ENCODE data around the gene NTRK3.
"Not testable (repeated sequence)": the region's sequence is repeated elsewhere in the genome, so short reads cannot be mapped to it uniquely, and the experiment has no call there.

Gene NTRK3

DNA sequence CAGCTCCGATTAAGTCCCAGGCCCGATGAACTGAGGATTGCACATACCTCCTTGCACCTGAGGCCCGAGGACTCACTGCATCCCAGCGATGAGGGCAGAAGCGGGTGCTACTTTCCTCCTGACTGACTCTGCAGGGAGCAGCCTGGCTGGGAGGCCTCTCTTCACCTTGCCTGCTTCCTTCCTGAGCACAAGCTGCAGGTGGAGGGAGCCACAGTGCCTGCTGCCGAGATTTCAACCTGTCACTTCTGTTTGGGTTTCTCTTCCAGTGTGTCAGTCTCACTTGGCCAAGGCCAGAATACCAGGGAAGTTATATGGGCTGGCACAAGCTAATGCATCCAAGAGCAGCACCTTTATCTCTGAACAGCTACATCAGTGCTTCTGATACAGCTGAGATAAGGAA is 185.4 kb downstream of the NTRK3 start:
- no peak for DNase-seq

DNA sequence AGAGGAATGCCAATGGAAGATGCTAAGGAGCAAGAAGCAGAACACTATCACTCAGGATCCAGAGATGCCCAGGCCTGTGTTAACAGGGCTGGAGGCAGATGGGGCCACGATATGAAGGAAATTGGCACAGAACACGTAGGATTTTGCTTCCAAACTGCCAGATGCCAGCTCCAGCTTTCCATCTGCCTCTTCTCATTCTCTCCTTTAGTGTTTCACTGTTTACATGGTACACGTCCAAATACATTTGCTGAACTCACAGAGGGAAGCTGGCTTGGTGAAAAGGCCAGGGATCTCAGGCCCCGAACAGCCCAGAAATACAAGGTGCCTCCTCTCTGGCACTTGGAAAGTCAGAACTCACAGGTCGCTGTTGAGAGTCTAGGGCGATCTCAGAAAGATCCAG is 187.0 kb downstream of the NTRK3 start:
- no peak for DNase-seq

DNA sequence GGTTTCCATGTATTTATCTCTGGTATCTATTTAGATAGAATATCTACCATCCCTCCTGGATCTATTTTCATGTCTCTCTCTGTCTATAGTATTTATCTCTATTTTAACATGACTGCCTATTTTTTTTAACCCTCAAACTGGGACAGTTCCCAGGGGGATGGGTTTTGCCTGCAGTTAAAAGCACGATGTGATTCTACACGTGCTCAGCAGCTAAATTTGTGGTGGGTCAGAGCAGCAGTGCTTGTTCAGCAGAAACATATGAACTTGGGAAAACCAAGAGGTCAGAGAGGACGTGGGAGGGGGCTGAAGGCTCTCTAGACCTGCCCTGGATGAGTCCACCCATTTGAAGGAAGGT is 189.2 kb downstream of the NTRK3 start:
- no peak for DNase-seq

DNA sequence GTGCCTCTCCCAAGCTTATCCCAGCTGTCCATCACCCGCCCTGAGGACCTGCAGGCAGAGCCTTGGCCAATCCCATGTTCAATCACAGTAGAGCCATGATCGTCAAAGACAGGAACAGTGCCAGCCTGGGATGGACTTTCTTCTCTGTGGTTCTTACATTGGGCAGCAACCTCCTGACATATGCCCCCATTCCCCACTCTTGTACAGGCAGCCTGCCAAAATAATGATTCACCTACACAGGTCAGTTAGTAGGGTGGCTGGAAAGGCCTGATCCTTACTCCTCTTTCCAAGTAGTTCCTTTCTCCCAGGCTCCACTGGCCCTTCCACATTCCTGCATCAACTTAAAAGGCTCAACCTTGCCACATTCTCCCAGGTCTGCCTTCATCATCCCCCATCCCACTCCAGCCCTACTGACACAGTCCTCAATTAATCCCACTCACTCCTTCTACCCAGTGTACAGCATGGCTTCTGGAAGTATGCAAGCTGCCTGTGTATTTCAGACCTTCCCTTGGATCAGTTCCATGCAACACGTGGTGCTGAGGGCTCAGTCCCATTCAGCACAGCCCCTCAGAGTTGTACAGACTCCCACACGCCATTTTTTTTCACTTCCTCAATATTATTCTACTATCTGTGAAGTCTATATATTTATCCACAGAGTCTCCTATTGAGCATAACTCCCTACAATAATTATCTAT is 189.8 kb downstream of the NTRK3 start:
- no peak for DNase-seq

DNA sequence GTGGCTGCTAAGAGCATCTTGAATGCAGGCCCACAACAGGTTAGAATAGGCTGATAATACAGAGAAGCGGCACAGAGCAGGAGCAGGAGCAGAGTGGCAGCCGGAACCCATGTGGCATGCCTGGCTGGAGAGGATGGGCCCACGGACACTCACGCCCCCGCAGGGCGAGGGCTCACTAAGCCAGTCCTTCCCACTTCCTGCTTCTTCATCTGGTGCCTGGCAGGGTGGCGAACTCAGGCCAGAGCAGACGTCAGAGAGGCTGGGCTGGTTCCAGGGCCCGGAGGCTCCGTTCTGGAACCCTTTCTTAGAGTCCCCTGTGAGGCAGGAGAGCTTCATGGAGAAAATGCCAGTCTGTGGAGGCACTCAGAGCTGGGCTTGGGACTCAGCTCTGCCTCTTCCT is 195.1 kb downstream of the NTRK3 start:
- no peak for DNase-seq

DNA sequence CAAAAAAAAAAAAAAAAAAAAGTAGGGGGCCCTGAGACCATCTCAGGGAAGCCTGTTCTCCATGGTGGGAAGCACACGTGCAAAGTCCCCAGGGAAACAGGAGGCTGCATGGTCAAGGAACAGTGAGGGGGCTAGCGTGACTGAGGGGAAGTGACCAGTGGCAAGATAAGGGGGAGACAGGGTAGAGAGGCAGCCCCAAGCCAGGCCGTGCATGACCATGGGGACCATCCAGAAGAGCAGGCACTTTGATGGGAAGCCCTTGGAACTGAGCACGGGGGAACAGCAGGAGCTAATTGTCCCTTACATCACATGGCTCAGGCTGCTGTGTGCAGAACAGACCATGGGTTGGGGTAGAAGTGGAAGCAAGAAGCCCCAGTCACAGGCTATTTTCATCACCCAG is 196.2 kb downstream of the NTRK3 start:
- DNase-seq = no peak

DNA sequence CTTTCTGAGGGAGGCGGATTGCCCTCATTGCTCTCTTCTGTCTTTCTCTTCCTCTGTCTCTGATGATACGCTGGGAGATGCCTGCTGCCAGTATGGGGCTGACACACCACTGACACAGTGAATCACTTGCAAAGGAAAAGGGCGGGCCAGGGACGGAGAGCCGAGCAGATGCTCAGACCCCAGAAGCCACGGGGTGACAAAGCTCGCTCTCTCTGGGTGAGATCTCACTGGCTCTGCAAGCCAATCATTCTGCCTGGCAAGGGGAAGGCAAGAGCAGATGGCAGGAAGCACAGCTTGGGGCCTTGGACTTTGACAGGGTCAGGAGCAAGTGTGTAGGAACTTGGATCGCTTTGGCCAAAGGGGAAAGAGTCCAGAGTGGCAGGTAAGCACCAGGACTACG is 198.7 kb downstream of the NTRK3 start:
- DNase-seq = no peak

DNA sequence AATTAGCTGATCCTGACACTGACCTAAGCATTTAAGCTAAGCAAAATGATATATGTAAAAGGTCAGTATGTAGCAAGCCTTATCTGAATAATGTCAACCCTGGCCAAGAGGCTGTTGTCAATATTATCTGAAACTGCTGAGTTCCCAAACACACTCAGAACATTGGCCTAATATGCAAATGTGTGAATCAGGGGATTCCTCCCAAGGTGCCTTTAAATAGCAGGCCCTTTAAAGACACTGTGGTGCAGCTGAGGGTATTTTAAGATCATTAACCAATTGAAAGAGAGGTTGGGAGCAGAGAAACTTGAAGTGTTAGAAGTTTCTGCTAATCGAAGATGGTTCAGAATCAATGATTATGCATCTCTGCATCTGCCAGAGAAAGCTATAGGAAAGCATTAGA is 207.0 kb downstream of the NTRK3 start:
- no peak for DNase-seq

DNA sequence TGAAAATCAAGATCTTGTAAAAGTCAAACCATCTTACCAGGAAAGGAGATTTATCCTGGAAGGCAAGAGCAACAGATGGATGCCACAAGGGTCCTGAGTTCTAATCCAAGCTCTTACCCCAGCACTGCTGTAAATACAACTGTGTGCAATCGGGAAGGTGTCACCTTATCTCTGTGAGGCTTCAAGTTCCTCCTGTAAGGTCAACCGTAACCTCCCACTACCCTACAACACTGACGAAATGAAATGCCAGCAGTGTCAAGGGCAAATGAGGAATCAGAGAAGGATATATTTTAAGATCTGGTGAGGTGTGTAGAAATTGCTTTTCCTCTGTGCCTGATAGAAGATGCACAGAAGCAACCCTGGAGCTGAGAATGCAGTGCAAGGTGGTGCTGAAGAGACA is 207.8 kb downstream of the NTRK3 start:
- no peak for DNase-seq

DNA sequence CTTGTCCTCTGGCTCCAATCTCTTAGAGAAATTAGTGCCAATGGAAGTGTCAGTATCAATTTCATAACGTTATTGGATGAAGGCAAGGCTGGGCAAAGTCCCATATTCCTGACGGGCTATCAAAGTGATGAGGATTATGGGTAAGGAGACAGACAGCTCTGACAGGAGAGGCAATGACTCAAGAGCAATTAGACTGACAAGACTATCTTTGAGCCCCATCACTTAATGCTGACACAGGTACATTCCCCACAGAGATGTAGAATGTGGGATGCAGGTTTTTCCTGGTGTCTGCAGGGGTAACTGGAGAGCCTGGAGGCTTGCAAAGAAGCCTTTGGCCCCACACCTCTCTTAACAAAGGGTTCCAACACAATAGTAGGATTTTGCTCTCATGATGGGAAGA is 208.3 kb downstream of the NTRK3 start:
- DNase-seq = no peak

DNA sequence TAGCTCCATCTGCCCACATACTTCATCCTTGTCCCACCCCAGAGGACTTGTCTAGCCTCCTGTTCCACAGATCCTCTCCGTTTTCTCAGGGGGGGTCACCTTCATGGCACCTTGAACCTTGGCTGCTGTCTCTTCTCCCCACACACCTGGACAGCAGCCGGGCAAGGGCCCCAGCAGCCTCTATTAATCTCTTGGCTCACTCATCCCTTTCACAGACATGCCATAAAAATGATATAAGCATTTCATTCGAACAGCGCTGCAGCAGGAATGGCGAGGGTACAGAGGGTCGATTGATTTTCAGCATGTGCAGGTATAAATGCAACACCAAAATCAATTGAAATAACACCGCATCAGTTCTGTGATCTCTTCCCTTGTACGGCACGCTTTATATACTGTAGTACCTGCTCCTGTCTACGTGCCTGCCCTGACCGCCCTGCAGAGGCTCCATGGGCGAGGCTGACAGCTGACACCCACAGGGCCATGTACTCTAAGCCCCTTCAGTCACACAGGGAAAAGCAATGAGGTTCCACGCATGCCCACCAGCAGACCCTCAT is 209.9 kb downstream of the NTRK3 start:
- no peak for DNase-seq

DNA sequence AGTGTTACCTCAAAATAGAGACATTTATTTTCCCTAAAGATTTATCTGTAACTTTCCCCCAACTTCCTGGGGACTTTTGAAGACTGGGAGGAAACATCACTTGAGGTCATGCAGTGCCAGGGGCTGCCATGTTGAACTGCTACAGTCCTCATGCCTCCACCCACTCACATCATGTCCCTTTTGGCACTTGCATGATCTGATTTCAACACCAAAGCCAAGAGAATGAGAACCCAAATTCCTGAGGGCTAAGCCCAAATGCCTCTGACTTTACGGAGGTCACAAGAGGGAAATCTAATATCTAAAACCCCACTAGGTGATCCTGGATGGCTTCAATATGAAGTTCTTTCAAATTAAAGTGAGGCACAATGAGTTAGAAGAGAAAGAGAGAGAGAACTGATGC is 213.1 kb downstream of the NTRK3 start:
- DNase-seq = no peak

DNA sequence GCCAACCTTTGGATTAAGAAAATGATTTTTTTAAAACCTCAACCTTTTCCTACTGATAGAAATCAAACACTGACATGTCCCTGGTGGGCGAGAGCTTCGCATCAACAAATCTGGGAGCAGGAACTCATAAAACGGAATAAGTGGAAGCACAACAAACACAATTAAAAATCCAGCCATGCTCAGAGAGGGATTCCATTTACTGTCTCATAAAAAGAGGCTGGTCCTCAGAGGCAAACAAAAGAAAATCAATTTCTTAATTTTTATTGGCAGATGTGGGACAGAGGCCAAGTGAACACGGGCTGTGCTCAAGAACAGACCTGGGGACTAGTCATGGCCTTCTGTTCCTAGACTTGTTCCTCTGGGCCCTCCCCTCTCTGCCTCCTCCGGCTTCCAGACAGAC is 214.5 kb downstream of the NTRK3 start:
- DNase-seq = no peak

DNA sequence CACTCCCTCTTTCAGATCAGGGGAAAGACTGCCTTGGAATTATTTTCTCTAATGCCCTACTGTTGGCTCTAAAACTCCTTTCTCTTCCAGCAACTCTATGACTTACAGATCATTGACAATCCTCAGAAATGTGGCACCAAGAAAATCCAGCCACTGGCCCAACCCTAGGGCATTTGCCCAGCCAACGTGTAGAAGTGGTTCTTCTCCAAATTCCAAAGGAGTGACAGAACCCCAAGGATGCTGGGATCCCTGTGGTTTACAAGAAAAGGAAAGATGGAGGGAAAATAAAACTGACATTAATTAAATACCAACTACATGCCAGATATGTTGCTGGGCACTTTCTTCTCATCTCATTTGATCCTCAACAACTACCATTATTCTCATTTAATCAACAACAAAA is 216.0 kb downstream of the NTRK3 start:
- no peak for DNase-seq

DNA sequence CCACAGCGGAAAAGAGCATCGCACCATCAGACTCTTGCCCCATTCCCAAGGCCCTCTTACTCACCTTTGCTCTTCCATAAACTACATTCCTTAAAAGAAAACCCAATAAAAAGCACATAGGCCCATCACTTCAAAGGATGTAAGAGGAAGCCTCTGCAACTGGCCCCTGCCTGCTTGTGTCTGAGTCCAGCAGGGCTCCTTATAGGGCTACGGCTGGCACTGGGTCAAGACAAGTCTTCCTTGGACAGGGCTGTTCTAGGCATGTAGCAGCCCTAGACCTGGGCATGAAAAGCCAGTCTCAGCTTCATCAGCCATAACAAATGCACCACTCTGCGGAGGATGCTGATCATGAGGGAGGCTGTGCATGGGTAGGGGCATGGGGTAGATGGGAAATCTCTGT is 218.3 kb downstream of the NTRK3 start:
- DNase-seq = no peak

DNA sequence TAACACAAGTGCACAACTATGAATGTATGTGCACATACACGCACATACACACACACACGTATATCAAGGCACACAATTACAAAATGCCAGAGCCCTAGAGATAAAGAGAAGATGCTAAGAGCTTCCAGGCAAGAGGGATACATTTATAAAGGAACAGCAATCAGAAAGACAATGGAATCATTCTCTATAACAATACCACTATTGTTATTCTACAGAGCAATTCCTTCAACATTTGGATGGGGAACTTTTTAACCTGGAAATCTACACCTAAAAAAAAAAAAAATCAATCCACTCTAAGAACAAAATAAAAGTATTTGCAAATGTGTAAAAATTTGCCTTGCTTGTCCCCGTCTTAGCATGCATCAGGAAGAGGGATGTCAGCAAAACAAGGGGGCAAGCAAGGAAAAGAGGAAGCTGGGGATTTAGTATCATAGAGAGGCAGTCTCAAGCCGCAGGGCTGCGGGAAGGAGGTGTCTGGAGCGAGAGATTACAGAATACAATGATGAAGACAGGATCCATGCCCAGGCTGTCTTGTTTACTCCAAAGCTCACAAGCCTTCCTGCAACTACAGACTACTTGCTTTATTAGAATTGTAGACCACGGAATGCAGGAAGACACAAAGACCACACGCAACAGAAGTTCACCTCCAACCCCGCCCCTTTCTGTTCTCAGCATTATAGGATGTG is 220.2 kb downstream of the NTRK3 start:
- DNase-seq = no peak

DNA sequence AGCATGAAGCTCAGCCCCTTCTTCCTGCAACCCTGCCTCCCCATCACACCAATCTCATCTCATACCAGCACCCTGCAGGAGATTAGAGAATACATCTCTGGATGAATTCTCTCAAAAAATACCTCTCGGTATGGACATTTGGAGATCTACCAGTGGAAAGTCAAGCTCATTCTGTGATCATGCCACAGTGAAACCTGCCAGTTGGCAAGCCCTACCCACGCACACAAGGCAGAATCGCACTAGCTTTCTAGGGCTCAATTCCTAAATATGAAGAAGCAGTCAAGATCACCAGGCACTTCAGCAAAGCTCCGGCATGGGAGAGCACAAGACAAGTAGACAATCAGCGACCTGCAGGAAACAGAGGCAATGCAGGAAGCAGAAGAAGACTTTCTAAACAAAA is 221.2 kb downstream of the NTRK3 start:
- DNase-seq = no peak

DNA sequence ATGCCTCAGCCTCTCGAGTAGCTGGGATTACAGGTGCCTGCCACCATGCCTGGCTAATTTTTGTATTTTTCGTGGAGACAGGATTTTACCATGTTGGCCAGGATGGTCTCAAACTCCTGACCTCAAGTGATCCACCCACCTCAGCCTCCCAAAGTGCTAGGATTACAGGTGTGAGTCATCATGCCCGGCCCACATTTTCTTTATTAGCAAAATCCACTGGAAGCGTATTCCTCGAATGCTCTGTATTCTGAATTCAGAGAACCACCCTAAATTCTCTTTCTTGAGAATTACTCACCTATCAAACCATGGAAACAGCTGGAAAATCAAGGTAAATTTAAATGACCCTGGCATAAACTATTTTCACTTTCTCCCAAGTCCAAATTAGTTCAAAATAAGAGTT is 223.1 kb downstream of the NTRK3 start:
- not testable (repeated sequence) for DNase-seq

DNA sequence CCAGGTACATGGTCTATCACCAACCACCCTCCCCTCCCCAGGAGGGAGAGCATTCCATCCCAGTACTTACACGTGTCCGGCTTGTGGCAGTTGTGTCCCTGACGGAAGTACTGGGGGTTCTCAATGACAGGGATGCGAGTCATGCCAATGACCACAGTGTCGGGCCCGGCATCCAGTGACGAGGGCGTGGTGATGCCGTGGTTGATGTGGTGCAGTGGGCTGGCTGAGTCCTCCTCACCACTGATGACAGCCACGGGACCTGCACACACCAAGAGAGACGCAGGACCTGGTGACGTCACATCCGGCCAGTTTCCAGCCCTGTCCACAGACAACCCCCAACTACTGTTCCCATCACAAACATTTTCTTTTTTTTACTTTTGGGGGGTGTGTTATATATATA is 223.8 kb downstream of the NTRK3 start:
- DNase-seq = no peak

DNA sequence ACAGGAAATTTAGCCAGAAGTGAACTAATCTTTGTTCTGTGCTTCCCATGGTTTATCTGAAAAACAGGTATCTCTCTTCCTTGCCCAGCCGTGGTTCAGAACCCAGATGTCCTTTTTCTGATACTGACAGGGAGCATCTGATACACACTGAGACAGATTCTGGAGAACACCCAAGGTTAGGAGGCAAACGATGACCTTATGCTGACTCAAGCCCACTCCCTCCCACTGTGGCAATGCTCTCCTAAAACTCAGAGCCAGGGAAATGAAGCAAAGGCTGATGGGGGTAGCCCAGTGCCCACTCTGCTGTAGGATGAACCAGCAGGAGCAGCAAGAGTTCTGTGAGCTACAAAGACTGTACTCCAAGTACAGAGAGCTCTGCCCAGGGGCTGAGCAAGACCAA is 225.1 kb downstream of the NTRK3 start:
- no peak for DNase-seq

DNA sequence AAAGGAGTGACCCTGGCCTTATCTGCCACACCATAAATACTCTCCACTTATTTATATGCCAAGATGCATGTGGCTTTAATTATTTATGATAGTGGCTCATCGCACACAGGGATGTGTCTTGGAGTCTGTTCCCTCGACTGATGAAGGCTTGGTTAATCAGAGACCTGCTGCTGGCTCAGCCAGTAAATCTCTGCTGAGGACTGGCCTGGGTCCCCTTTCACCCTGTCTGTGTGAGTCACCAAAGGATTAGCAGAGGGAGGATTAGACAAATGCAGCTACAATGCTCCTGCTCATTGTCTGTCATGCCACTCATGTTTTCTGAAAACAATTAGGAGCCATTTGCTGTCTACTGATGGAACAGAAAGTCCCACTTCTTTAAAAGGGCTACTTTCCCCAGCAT is 226.8 kb downstream of the NTRK3 start:
- DNase-seq = no peak

DNA sequence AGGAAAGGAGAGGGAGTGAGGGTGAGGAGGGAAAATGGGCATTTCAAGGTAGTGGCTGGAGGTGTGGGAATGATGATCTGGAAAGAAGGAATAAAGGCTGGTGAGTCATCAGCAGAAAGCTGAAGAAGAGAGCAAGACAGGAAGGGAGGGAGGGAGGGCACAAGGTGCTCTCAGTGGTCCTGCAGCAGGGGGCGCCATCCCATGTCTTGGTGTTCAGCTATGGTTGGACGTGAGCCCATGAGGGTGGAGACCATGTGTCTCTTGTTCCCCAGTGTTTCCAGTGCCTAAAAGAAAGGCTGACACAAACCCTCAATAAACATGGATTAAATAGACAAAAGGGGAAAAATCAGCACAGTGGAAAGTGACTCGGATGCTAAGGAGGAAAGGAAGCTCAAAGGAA is 228.5 kb downstream of the NTRK3 start:
- DNase-seq = no peak

DNA sequence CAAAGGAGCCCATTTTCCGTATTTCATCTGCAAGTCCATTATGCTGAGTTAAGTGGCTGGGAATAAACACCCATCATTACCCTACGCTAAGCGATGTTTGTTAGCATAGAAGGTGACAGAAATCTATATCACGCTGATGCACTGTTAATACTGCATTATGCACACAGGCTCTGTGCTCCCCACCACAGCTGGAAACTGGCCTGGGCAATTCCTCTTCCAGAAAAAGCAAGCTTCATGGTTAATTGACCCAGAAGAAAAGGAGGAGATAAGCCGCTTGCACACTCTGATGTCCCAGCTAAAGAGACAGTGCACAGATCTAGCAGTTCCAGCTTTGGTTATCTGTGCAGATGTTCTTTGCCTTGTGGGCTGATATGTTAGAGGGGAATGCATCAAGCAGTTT is 232.6 kb downstream of the NTRK3 start:
- no peak for DNase-seq

DNA sequence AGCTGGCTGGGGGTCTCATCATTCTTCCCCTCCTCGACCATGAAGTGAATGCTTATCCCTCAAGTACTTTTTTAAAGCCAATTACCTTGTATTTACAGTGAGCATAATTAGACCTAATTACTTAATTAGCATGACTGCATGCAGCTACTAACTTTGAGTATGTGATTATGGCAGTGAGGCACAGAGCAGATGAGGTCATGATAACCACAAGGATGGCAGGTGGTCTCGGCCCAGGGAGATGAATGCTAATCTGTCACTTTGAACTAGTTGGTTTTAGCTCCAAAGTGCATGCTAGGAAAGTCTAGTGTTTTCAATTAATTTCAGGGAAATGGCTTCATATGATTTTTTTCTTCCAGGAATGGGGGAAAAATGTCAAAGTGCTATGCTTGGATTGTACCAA is 233.8 kb downstream of the NTRK3 start:
- no peak for DNase-seq

DNA sequence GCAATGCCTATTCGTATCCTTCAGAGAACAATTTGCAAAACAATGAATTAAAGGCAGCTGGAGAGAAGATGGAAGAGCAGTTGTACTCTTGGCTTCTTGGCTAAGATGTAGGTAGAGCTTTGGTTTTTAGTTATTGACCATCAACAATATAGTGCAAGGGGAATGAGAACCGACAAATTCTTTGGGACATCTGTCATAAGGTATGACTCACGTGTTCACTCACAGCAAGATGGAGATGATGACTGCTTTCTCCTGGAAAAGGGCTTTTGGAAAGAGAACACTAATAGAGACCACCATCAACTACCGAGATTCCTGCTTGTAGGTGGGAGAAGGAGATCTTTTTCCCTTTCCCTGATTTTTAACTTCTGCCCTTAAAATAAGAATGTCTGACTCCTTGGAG is 234.9 kb downstream of the NTRK3 start:
- DNase-seq = no peak
